Eye (tissue), 1 donor: ENCODE measurements around the gene ARFGEF2.
"Not testable (repeated sequence)": the region's sequence is repeated elsewhere in the genome, so short reads cannot be mapped to it uniquely, and the experiment has no call there.

Source experiments
- DNase-seq: peaks from one replicate; pipeline ENCODE4 v3.0.0-alpha.2; 2015

The ARFGEF2 gene

DNA sequence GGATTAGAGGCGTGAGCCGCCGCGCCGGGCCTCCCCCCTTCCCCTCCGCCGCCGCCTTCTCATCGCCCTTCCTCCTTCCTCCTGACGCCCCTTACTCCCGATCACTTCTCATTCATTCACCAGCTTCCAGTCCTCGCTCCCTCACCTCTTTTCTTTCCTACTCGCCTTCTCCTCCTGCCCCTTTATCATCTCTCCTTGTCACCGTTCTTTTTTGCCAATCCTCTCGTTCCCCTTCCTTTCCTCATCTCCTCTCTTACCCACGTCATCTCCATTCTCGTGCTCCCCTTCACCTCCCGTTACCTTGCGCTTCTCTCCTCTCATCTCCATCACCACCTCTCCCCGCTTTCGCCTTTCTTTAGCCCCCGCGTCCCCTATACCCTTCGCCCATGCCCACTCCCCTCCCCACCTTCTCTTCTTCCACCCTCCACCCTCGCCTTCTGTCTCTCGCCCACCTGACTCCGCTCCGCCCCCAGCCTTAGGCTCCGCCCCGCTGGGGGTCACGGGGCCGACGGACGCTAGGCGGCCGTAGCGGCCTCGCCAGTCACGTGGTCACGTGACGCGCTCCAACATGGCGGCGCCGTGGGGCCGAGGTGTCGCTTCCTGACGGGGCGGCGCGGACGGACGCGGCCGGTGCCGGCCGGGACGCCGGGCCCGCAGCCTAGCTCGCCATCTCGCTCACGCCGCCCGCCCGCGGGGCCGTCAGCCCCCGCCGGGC lies at the start of gene ARFGEF2:
TSS of gene ARFGEF2 (plus strand) at position 544 of the 715 bp plus-strand sequence. CDS start 179 bp downstream, outside the sequence.
- DNase-seq, result peak; percentile 97

DNA sequence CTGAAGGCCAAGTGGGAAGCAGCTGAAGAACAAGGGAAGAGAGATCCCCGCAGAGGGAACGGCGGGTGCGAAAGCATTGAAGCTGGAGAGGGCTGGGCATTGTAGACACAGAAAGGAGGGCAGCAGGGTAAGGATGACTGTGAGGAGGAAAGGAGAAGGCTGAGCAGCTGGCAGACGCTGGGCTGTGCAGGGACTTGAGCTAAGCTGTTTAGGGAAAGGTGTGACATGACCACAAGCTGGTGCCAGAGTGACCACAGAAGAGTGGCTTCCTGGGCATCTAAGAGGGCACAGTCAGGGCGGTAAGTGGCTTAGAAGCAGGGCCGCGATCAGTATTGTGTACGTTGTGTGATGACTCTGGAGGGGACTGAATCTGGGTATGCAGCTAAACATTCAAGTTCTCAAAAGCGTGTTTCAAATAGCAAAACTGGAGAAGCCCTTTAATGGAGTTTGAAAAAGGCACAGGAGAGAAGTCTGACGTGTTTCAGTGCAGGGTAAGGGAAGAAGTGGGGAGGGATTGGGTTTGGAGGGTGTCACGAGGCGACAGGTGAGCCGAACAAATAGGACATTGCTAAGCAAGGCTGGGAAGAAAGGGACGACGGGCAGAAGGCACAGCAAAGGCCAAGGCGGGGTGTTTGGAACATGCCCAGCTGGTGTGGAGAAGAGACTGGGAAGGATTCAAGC lies 46.1 kb upstream of the ARFGEF2 start:
- DNase-seq, result no peak

GRCh38 chr20:48875914-48876240 lies 45.6 kb upstream of the ARFGEF2 start:
- DNase-seq, result no peak

- no peak for DNase-seq
Measured at GRCh38 chr20:48877304-48877703, 44.2 kb upstream of the ARFGEF2 start.

GRCh38 chr20:48878534-48879248 lies 42.8 kb upstream of the ARFGEF2 start:
- DNase-seq, result no peak

DNA sequence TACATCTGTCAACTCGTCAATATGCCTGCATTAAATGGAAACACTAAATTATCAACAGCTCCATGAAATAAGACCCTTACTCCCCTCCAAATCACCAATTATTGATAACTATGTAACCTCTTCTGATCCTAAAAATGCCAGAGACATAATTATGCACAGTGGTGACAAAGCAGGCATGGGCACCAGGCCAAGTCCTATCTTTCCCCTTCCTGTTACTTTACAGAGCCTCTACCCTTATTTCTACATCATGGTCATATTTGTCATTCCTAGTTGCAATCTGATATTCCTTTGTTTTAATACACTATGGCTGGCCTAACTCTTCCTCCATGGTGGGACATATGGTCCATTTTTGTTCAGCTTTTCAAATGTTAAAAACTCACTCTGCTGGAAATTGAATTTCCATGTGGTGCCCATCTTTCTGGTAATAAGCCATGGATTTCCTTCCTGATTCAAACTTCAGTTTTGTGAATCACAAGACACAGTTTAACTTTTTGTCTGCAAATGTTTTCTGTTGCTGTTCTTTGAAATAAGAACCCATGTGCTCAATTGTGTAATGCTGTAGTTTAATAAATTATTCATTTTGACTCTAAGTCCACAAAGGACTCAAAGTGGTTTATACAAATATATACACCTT lies 41.8 kb upstream of the ARFGEF2 start:
- DNase-seq, result peak; percentile 43

DNA sequence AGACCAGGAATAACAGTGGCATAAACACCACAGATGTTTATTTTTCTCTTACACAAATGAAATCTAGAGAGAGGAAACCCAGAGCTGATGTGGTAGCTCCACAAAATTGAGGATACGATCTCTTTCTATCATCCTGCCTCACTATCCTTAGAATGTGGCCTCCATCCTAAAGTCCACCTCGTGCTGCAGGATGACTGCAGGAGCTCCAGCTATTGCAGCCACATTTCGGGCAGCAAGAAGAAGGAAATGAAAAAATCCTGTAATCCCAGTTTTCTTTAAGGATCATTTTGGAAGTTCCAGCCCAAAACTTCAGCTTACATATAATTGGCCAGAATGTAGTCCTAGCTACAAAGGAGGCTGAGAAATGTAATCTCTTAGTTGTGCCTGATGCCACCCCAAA lies 41.2 kb upstream of the ARFGEF2 start:
- DNase-seq, result no peak

- DNase-seq, result peak; percentile 25
Measured at GRCh38 chr20:48880981-48881657, 40.4 kb upstream of the ARFGEF2 start.

GRCh38 chr20:48885237-48885636 lies 36.3 kb upstream of the ARFGEF2 start:
- DNase-seq, result no peak

- no peak for DNase-seq
Measured at GRCh38 chr20:48886194-48886593, 35.3 kb upstream of the ARFGEF2 start.

- no peak for DNase-seq
Measured at GRCh38 chr20:48886811-48887210, 34.7 kb upstream of the ARFGEF2 start.

DNA sequence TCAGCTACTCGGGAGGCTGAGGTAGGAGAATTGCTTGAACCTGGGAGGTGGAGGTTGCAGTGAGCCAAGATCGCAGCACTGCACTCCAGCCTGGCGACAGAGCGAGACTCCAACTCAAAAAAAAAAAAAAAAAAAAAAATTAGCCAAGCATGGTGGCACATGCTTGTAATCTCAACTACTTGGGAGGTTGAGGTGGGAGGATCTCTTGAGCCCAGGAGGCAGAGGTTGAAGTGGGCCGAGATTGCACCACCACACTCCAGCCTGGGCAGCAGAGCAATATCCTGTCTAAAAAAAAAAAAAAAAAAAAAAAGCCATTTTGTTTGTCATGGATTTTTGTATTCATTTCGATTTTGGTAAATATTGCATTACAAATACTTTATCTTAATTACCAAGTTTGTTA lies 33.0 kb upstream of the ARFGEF2 start:
- not testable (repeated sequence) for DNase-seq

GRCh38 chr20:48889140-48889790 lies 32.2 kb upstream of the ARFGEF2 start:
- DNase-seq, result no peak

- DNase-seq, result no peak
Measured at GRCh38 chr20:48891235-48892048, 30.1 kb upstream of the ARFGEF2 start.

- no peak for DNase-seq
Measured at GRCh38 chr20:48892049-48892470, 29.5 kb upstream of the ARFGEF2 start.

DNA sequence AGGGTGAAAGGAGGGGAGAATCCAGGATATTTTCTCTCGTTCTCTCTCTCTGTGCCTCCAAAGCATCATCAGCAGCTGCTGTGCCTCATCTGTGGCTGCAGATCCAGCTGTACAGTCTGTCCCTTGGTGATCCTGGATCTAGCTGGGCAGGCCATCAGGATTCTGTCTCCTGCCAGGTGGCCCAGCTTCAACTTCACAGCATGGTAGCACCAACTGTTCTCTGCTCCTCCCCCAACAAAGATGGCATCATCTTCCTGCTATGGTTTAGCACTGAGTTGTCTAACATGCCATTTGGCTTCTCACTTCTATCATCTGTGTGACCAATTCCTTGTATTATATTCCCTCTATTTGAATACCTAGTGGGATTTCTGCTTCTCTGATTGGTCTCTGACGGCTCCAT lies 28.6 kb upstream of the ARFGEF2 start:
- peak; percentile 16 for DNase-seq

- DNase-seq, result no peak
Measured at GRCh38 chr20:48893374-48893773, 28.1 kb upstream of the ARFGEF2 start.

- no peak for DNase-seq
Measured at GRCh38 chr20:48897305-48898010, 24.1 kb upstream of the ARFGEF2 start.

DNA sequence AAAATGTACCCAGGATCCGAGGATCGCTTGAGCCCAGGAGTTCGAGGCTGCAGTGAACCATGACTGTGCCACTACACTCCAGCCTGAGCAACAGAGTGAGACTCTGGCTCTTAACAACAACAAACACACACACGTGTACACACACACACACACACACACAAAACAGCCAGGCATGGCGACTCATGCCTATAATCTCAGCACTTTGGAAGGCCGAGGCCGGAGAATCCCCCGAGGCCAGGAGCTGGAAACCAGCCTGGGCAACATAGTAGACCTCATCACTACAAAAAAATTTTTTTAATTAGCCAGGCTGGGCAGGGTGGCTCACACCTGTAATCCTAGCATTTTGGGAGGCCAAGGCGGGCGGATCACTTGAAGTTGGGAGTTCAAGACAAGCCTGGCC lies 23.3 kb upstream of the ARFGEF2 start:
- no peak for DNase-seq

DNA sequence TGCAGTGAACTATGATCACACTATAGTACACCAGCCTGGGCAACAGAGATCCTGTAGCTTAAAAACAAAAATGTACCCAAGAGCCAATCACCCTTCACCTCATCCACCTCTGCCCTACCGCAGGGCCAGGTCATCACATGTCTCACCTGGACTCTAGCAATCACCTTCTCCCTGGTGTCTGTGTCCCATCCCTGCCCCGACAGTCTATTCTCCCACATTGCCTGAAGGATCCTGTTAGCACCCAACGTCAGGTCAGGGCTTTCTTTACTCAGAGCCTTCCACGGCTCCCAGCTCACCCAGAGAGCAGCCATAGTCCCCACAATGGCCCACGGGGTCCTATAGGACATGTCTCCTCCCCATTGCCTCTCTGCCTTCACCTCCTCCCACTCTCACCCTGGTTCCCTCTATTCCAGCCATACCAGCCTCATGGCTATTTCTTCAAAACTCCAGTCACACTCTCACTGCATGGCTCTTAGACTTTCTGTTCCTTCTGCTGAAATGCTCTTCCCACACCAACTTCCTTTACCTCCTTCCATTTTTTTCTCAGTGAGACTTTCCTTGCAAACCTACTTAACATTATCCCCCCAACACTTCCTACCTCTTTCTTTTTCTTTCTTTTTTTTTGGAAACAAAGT lies 22.5 kb upstream of the ARFGEF2 start:
- no peak for DNase-seq
